Upper lobe of left lung (tissue), 6 donors: ENCODE data around the gene GLRB. TPM values are rescaled to one million over a fixed set of nuclear protein-coding genes. Genes with fewer than 3 reads are reported as not detected.

Experiments
- ATAC-seq, 2 donors: fragments of 200-7000 bp; cut with Tn5 transposase; one replicate each; pipeline ENCODE4 v1.9.1; 2022; ENCODE audit warnings: mild to moderate bottlenecking in 2 of 2, moderate library complexity in 2 of 2; ENCODE audit not compliant: low FRiP score in 2 of 2
- DNase-seq, 2 donors: peaks; one replicate each; pipeline ENCODE4 v3.0.0-alpha.2; 2019 to 2020
- H3K27ac ChIP-seq, 4 donors: fragments of 200-600 bp; sonication (generic); one replicate each; pipeline ENCODE4 v1.5.1; 2016 to 2019
- H3K27me3 ChIP-seq, 4 donors: fragments of 200-600 bp; sonication (generic); one replicate each; pipeline ENCODE4 v1.5.1; 2017 to 2019
- H3K36me3 ChIP-seq, 4 donors: fragments of 200-600 bp; sonication (generic); one replicate each; pipeline ENCODE4 v1.5.1; 2016 to 2019
- H3K4me1 ChIP-seq, 4 donors: fragments of 200-600 bp; sonication (generic); one replicate each; pipeline ENCODE4 v1.5.1; 2018 to 2019
- H3K4me3 ChIP-seq, 4 donors: fragments of 200-600 bp; sonication (generic); one replicate each; pipeline ENCODE4 v1.5.1; 2017 to 2019; ENCODE audit warnings: mild to moderate bottlenecking in 2 of 4, moderate library complexity in 1 of 4
- H3K9me3 ChIP-seq, 4 donors: fragments of 200-600 bp; sonication (generic); one replicate each; pipeline ENCODE4 v1.5.1; 2018 to 2019
- CTCF ChIP-seq, 6 experiments: fragments of 450-650 bp in 4 of 6; fragments of 200-600 bp in 2 of 6; sonication (generic) in 2 of 6; IDR thresholded peaks; one replicate each; pipeline ENCODE4 v1.5.1; 2016 to 2019; ENCODE audit warnings: antibody characterized with exemption in 6 of 6
- EP300 ChIP-seq, 4 donors: sonication (generic); formaldehyde crosslinking; IDR thresholded peaks; one replicate each; pipeline ENCODE4 v1.5.1; 2017; ENCODE audit warnings: antibody characterized with exemption in 4 of 4, control low read depth in 2 of 4
- POLR2A ChIP-seq, 4 donors: fragments of 450-650 bp; IDR thresholded peaks; one replicate each; pipeline ENCODE4 v1.5.1; 2016 to 2017; ENCODE audit warnings: antibody characterized with exemption in 4 of 4, mild to moderate bottlenecking in 2 of 4
- POLR2AphosphoS5 ChIP-seq, 2 donors: sonication (generic); formaldehyde crosslinking; IDR thresholded peaks; one replicate each; pipeline ENCODE4 v1.5.1; 2017; ENCODE audit warnings: antibody characterized with exemption in 2 of 2
- WGBS, 2 donors: methylation state at CpG; one replicate each; pipeline ENCODE4 v1.1.5; 2017 to 2018; 5-methylcytosine and 5-hydroxymethylcytosine counted together
- total RNA-seq, 6 donors: library from RNA; depleted of rRNA in 4 of 6; stranded (reverse); fragments of >200 nt in 4 of 6; gene quantifications; one replicate each; pipeline versions ENCODE4 v1.1.0 to v1.2.1, GENCODE V29; 2016 to 2021
- donor health status: DM: no; HTN: no; CAD: no; lungs with moderate emphysema.
- donor health status: DM: no; HTN: yes; CAD: no; lungs with severe emphysema.

The GLRB gene
- total RNA-seq, 6 donors from 2014 or later, result 2.8 to 37.7 (median 3.9) TPM

- DNase-seq (no peak), ATAC-seq (no peak)
- H3K4me3 ChIP-seq, result no peak overlapping the region
- no peak overlapping the region for H3K27ac ChIP-seq
- no peaks in the 10 kb centered on the region for H3K36me3 ChIP-seq
- H3K27me3 ChIP-seq, result no peaks in the 10 kb centered on the region
- H3K4me1 ChIP-seq, result no peaks in the 10 kb centered on the region
- whole genome bisulfite sequencing, 2 donors, result 69 to 71% methylated on average over 2 of the region's 2 CpGs
- no peak for TF ChIP-seq POLR2A (IDR thresholded peaks at IDR 0.05)
- TF ChIP-seq EP300 (IDR thresholded peaks at IDR 0.05), result no peak
- TF ChIP-seq POLR2AphosphoS5 (IDR thresholded peaks at IDR 0.05), result no peak
- no peak for TF ChIP-seq CTCF (IDR thresholded peaks at IDR 0.05)
- no peaks in the 10 kb centered on the region for H3K9me3 ChIP-seq
Measured at GRCh38 chr4:157095716-157096115, 19.8 kb downstream of the GLRB start.

- TF ChIP-seq EP300 (IDR thresholded peaks at IDR 0.05), result no peak
- no peak for TF ChIP-seq CTCF (IDR thresholded peaks at IDR 0.05)
- TF ChIP-seq POLR2A (IDR thresholded peaks at IDR 0.05), result no peak
- TF ChIP-seq POLR2AphosphoS5 (IDR thresholded peaks at IDR 0.05), result no peak
- no peaks in the 10 kb centered on the region for H3K9me3 ChIP-seq
- ATAC-seq (no peak), DNase-seq (no peak)
- no peaks in the 10 kb centered on the region for H3K4me1 ChIP-seq
- H3K4me3 ChIP-seq, result no peak overlapping the region
- no peaks in the 10 kb centered on the region for H3K27me3 ChIP-seq
- no peak overlapping the region for H3K27ac ChIP-seq
- 74 to 77% methylated on average over 1 of the region's 1 CpG for WGBS, 2 donors
- H3K36me3 ChIP-seq, result no peaks in the 10 kb centered on the region
Measured at GRCh38 chr4:157096439-157096838, 20.5 kb downstream of the GLRB start.

GRCh38 chr4:157099506-157099905, 23.6 kb downstream of the GLRB start:
- 73 to 85% methylated on average over 4 of the region's 4 CpGs for WGBS, 2 donors
- no peak for ATAC-seq
- no peaks in the 10 kb centered on the region for H3K4me1 ChIP-seq
- DNase-seq, result no peak
- TF ChIP-seq POLR2A (IDR thresholded peaks at IDR 0.05) (no peak), POLR2AphosphoS5 (IDR thresholded peaks at IDR 0.05) (no peak), EP300 (IDR thresholded peaks at IDR 0.05) (no peak), CTCF (IDR thresholded peaks at IDR 0.05) (no peak)
- H3K36me3 ChIP-seq, result no peaks in the 10 kb centered on the region
- no peaks in the 10 kb centered on the region for H3K27me3 ChIP-seq
- H3K27ac ChIP-seq, result no peak overlapping the region
- H3K9me3 ChIP-seq, result no peaks in the 10 kb centered on the region
- H3K4me3 ChIP-seq, result no peak overlapping the region

- ATAC-seq (no peak), DNase-seq (no peak)
- H3K4me1 ChIP-seq, result no peaks in the 10 kb centered on the region
- no peak overlapping the region for H3K4me3 ChIP-seq
- TF ChIP-seq CTCF (IDR thresholded peaks at IDR 0.05) (no peak), POLR2A (IDR thresholded peaks at IDR 0.05) (no peak), POLR2AphosphoS5 (IDR thresholded peaks at IDR 0.05) (no peak), EP300 (IDR thresholded peaks at IDR 0.05) (no peak)
- no peak overlapping the region for H3K27ac ChIP-seq
- WGBS, 2 donors, result 86 to 92% methylated on average over 1 of the region's 1 CpG
- no peaks in the 10 kb centered on the region for H3K27me3 ChIP-seq
- H3K36me3 ChIP-seq, result no peaks in the 10 kb centered on the region
- no peaks in the 10 kb centered on the region for H3K9me3 ChIP-seq
Measured at GRCh38 chr4:157104541-157104940, 28.6 kb downstream of the GLRB start.

GRCh38 chr4:157114671-157115070, 38.7 kb downstream of the GLRB start:
- Histone ChIP-seq H3K9me3 (no peaks in the 10 kb centered on the region), H3K4me3 (no peak overlapping the region), H3K36me3 (no peaks in the 10 kb centered on the region), H3K27ac (no peak overlapping the region), H3K27me3 (no peaks in the 10 kb centered on the region), H3K4me1 (no peaks in the 10 kb centered on the region)
- TF ChIP-seq POLR2A (IDR thresholded peaks at IDR 0.05) (no peak), CTCF (IDR thresholded peaks at IDR 0.05) (no peak), EP300 (IDR thresholded peaks at IDR 0.05) (no peak), POLR2AphosphoS5 (IDR thresholded peaks at IDR 0.05) (no peak)
- 83 to 85% methylated on average over 6 of the region's 6 CpGs for WGBS, 2 donors
- DNase-seq, result no peak
- ATAC-seq, result no peak
